Stimulated activated CD4-positive, alpha-beta T cell treated with anti-CD3 and anti-CD28 coated beads, Interleukin-4, amount 100 ng/mL, for 24 hours (primary cell): ENCODE data around the gene CLSTN2.

ENCODE experiments used
- DNase-seq: peaks from one replicate; pipeline ENCODE4 v3.0.0-alpha.2; 2020

Gene CLSTN2

DNA sequence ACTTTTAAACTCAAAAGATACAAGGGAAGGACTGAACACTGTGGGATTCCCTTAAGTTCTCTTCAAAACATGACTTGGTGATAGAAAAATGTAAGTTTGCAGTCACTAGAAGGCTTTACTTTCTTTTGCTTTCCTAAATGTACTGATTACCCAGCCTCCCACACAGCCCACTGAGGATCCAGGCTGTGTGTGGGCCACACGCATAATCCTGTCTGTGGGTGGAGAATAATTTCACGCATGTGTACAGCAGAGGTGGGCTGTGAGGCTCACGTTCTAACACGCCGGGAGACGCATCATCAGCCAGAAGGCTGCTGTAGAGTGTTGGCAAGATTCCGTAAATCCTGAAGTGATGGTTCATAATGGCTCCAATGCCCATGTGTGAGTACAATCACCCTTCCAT lies 165.5 kb downstream of the CLSTN2 start:
- DNase-seq, result no peak

DNA sequence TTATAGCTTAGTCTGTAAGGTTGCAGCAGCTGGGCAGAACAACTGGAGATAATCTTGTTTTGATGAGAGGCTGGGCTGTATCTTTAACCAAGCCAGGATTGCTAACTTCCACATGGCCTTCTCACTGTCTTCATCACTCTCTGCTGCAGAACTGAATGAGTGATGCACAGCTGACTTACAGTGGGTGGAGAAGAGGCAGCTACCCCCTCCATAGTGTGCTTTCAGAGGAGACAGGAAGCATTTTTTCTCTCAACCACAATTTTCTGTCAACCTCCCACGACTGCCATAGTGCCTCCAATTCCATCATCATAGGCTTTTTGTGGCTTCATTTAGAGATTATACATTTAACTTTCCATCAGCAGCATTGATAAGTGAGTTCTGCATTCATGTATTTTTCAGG lies 168.2 kb downstream of the CLSTN2 start:
- DNase-seq, result no peak

DNA sequence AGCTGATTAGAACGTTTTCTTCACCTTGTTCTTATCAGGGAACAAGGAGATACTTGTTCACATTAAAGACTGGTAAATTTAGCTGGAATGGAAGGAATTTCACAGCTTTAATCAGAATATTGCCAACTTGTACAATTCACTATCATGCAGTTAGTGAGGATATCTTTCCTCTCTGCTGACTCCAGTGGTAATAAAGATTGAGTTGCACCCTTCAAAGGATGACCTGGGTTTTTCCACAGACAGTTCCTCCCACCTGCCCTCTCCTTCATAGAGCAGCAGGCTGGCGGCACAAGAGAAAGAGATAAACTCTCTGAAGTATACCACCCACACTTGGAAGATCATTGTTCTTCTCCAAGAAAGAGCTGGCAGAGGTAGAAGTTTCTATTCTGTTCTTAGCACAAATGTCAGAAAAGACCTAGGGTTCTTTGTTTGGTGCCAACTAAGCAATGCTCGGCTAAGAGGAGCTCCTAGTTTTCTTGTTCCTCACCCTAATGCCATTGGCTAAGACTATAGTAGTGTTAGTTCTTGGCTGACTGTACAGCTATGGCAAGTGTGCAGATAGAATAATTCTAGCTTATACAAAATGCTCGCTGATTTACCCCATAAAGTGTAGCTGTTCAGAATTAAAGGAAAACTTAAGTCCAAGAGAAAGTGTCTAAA lies 169.1 kb downstream of the CLSTN2 start:
- DNase-seq, result no peak

DNA sequence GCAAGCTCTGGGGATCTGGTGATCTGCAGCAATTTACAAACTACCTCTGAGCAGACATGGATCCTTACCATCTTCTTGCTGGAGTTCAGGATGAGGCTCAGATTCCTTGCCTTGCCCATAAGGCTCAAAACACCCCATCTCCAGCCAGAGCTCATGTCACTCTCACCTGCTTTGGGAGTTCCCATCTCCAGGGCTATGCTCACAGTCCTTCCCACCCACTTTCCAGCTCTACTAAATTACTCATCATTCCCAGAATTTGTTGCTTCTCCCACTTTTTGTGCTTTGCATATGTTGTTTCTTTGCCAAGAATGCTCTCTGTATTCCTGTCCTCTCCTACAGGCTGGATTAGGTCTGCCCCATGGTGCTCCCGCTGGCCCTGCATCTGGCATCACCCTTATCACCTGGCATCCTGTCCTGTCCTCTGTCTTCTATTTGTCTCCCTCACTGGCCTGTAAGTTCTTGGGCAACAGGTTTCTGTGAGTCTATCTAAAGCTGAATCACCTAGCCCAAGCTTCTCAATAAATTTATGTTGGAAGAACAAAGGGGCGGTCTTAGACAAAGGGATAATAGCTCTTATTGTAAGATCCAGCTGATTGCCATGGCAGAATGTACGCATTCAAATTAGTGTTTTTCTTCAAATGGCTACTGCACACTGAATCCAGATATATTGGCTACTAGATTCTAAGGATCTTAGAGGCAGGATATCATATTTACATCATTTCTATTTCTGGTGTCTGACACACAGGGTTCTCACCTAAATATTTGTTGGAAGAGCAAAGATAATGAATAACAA lies 179.2 kb downstream of the CLSTN2 start:
- no peak for DNase-seq

DNA sequence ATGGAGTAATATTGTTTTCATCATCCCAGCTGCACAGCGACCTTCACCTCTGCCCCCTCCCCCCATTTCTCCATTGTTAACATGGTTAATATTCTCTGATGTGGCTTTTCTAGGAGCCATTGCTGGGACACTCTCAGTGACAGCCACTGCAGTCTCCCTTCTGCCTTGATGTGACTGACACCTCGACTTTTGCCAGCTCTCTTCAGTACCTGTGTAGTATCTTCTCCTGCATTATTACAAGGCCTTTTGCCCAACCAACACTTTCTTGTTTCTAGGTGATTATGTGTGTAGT lies 179.8 kb downstream of the CLSTN2 start:
- DNase-seq, result no peak

DNA sequence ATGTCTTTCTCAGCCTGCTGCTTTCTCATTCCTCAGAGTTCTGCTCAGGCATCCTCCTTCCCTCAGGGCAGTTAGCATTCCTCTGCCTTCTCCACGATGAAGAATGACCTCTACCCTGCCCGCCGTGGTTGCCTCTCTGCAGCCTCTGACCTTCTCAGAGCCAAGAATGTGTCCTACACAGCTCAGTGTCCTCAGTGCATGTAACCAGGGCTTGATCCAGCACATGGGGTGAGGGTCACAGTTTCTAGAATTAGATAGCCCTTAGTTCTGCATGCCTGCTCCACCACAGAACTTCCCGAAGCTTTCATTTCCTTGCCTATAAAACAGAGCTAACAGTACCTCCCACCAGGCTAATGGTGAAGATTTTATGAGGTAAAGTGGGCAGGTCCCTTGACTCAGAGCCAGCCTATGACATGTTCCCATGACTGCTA lies 182.1 kb downstream of the CLSTN2 start:
- no peak for DNase-seq

DNA sequence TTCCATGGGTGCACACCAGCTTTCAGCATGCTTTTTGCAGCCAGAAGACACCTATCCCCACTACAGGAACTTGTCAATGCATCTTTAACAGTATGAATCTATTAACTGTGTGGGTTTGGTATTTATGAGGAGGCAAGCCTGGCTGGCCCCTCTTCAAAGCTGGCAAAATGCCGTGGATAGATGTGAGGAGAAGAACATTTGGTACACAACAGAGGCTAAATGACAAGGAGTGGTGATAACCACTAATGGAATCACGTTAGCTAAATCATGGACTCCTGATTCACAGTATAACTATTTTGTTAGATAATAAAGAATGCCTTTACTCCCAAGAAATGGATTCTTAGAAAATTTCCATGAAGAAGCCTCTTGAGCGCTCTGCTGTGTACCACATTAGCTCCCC lies 187.2 kb downstream of the CLSTN2 start:
- DNase-seq, result no peak

DNA sequence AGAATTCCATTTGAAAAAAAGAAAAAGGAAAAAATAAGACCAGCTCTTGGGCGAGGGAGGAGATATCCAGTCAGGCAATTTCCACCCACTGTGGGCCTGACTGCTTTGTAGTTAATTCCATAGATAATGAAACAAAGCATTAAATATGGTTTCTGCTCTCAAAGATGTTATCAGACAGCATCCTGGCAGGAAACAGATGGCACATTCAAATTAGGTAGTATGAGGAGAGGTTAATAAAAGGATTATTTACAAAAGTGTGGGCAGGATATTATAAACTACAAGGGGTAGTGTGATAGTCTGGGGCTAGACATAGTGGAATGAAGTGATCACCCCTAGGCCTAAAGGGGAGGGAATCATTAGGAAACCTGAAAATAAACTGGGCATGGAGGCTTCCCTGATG lies 193.2 kb downstream of the CLSTN2 start:
- no peak for DNase-seq

DNA sequence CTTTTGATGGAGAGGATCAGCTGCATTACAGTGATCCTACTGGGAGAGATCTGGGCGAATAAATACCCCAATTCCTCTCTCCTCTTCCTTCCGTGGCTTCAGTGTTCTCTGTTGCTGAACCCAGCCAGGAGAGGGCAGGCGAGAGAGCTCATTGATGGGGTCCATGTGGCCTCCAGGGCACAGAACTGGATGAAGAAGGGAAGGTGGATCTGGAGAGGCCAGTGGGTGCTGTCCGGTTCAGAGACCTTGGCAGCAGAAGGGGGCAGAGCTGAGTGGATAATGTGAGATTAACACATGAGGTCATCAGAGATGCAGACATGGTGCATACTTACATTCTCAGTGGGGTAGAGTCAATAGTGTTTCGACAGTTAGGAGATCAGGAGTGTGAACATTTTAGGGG lies 193.6 kb downstream of the CLSTN2 start:
- DNase-seq, result no peak

DNA sequence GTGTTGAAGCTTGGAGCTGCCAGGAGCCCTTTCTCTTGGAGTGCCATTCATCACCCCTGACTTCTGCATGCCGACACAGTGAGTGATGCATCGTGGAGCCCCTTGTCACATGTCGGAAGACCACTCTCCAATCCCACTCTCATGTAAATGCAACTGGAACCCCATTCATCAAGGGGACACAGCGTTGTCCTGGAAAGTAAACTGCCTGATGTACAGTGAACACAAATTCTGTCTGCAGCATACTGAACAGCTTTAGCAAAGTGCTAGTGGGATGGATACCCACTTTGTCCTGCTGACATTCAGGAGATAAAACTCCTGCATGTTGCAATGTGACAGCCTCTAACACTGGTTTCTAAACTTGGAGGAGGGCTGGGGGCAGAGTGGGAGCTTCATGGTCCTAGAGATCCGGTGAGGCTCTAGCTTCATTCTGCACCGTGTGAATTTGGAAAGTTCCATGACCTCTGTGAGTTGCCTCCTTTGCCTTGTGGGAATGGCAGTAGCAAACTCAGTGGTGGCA lies 194.8 kb downstream of the CLSTN2 start:
- no peak for DNase-seq

DNA sequence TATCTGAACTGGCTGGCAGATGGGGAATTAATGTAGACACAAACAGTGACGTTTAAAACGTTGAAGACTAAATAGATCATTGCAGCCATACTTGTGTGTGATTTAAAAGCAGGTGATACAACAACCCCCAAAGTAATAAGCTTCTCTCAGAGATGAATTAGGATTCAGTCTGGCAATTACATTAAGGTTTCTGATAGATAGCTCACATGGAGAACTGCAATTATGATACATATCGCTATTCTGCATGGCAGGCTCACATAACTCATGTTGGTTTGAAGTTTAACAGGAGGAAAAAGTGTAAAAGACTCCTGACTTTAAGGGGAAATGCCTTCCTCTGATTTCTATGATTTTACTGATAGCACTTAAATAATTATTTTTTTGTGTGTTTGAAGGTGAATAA lies 196.9 kb downstream of the CLSTN2 start:
- DNase-seq, result no peak

DNA sequence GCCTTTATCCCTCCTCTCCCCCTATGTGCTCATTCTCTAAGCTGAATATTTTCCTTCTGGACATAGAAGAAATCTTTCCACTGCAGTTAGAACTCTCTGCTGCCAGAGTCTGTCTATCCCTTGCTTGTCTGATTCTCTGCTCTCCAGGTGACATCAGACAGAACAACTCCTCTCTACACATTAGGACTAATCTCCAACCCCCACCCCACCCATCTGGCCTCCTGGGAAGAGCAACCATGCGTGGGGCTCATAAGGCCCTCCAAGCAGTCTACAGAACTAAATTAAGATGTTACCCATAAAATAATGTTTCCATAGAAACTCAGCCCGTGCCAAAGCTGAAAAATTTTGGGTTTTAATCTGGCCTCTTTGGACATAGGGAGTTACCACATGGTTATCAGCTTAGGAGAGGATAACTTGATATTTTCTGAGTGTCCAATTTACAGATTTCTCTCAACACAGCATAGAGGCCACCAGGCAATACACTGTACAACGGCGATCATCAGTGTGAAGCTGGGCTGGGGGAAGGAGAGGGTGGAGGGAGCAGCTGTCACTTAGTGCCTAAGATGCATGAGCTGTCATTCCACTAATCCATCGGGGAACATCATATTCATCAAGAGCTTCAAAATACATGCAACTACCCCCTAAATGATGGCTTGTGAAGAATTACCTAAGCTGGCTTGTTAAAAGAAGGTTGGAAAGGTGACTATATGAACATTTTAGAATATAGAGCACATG lies 199.4 kb downstream of the CLSTN2 start:
- no peak for DNase-seq

DNA sequence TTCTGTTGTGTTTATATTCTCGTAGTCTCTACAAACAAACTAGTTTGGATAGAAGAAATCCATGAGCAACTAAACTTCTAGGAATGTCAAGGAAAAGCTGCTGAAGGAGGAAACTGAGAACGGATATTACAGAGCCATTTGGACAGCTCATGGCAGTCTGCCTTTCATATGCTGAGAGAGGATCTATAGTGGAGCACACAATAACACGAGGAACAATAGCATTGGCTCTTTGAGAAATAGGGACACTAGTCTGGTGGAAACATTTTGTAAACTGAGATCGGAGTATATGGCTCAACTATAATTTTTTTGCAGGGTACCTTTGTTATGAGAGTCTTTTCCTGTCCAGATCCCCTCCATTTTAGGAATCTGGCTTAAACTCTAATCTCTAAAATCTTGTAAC lies 200.5 kb downstream of the CLSTN2 start:
- DNase-seq, result no peak

DNA sequence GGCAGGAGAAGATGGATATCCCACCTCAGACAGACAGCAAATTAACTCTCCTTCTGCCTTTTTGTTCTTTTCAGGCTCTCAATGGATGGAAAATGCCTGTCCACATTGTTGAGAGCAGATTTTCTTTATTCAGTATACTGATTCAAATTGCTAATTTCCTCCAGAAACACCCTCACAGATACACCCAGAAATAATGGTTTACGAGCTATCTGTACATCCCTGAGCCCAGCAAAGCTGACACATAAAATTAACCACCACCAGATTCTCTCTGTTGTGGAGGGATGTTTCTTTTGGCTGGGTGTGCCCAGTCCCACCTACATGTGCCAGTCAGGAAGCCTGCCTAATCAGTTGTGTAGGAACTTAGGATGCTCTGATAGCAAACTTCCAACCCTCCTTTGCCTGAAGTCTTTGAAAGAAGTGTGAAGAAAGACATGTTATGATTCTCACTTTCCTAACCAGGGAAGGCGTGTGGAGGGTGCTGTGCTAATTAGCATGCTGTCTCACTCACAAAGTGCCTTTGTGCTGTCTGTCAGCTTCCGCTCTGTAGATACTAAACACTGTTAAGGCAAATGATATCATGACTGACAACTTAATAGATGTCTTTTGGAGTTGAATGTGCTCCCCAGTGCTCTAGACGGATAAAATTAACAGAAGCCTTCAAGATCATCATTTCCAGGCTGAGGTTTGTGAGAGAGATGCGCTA lies 208.5 kb downstream of the CLSTN2 start:
- no peak for DNase-seq

DNA sequence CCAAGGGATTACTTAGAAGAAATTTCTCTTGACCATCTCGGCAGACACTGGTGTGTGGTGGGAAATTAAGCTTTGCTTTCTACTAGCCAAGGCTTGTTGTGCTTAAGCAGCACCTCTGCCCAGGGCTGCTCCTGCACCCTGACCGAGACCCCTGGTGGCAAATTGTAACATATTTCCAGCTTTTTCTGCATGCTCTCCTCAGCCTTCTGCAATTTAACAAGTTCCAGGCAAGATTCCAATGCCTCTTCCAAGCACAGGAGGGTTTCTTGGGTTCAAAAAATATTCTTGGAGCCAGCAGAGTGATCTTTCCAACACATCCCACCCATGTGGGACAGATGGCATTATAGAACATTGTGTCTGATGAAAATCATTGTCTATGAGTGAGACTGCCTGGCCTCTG lies 210.5 kb downstream of the CLSTN2 start:
- DNase-seq, result no peak

DNA sequence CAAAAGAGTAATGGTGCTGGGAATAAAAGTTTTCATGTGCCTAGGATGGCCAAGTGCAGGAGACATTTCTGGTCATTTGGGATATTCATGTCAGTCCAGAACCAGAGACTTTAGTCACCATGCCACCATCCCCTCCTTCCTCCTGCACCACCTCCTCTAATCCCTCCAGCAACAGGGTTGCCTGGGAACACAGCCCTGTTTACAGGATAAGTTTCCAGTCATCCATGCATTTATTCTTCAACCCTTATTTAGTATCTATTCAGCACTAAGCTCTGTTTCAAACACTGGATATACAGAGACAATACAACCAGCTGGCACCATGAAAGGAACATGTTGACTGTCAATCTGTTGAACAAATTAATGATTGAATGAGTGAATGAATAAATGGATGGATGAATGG lies 211.7 kb downstream of the CLSTN2 start:
- no peak for DNase-seq

DNA sequence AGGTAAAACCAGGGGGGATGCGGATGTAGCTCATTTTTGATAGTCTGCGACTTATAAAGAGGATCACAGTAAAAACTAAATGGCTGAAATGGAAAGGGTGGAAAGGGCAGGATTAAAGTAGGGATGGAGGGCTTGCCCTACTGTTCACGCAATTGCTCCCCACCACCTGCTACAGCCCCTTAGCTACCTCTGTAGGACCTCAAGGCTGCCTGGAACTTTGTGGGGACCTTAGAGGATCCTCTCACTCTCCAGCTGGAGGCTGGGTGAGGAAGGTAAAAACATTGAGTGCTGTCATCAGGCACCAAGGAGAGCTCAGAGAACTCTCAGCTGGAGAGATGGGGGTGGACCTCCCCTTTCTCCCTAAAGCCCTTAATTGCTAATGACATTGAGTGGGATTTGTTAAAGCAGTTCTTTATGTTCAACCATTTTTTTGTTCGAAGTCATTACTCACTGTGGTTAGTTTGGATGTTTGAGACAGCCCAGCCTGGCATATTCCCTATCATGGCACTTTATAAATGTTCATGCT lies 213.0 kb downstream of the CLSTN2 start:
- no peak for DNase-seq

DNA sequence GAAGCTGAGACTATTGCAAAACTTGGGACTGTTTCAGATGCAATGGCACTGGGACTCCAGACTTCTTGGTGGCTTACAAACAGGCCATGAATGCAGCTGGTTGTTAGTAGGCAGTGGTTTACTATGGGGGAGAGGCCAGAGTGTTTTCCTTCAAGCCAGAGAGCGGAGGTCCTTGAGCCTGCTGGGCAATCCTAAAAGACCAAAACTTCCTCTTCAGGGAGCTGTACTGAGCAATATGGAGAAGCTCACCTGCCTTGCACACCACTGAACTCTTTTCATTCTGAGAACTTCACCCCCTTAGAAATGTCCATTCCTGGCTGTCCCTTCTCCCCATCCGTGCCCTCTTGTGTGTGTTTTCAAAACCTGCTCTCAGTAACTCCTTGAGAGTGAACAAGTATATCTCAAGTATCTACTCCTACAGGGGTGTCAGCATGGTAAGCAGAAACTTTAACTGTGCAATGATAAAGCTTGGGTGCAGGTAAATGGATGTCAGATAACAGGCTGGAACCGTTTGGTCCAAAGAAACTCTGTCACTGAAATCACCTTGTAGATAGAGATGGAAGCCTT lies 213.9 kb downstream of the CLSTN2 start:
- DNase-seq, result no peak

DNA sequence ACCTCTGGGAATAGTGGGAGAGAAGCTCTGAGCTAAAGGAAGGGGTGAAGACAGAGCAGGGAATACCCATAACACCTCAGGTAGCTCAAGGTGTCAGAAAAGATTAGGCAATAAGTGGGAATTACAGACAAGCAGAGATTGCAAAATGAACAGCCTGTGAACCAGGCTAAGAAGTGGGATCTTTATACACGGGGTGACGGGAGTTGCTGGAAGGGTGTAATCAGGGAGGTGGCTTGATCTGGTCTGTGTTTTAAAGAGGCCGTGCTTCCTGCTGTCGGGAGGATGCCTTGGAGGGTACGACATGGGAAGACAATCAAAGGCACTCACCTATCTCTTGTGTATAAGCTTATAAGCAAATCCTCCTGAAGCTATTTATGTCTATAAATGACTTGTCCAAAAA lies 216.3 kb downstream of the CLSTN2 start:
- DNase-seq, result no peak

DNA sequence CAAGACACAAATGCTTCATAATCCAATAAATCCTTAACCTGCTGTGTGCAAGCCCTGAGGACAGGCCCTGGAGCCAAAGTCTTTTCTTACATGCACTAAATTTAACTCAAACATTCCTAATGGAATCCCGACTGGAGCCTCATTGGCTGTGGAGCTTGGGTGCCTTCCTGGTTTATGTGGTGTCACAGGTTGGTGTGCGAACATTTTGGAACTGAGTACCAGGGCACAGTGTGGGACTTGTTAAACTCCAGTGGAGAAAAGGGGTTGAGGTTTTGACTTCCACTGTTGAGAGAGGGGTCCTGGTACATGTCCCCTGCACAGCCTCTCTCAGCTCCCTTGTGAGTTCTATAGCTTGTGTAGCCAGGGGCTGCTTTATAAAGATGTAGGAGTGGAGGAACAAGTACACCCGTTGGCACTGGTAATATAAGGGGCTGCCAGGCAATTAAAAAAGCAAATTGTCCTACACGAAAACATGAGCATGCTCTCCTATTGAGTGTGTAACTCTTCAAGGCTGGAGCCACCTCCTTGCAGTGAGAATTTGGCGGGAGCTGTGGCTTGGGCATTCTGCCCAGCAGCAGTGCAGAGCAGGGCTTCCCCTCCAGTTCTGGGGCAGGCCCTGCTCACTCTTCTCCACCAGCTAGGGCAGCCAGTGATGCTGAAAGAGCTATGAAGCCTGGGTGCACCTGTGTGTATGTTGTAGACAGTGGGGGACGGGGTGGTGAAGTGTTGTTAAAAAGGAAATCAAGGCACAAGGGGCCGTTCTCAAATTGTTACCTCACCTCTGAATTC lies 218.1 kb downstream of the CLSTN2 start:
- no peak for DNase-seq

DNA sequence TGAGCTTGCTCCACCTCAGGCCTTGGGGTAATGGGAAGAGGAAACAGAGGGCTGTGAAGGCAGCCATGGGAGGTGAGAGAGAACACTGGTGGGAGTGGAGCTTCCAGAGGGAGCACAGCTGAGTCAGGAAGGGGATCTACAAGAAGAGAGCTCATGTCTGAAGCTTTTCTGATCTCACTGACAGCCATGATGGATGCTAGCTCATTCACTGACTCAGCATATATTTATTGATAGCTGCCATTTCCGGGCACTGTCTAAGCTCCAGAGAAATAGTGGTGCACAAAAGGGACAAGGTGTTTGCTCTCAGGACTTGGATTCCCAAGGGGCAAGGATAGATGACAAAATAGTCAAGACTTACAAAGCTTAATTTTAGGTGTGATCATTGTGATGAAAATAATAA lies 218.8 kb downstream of the CLSTN2 start:
- no peak for DNase-seq

DNA sequence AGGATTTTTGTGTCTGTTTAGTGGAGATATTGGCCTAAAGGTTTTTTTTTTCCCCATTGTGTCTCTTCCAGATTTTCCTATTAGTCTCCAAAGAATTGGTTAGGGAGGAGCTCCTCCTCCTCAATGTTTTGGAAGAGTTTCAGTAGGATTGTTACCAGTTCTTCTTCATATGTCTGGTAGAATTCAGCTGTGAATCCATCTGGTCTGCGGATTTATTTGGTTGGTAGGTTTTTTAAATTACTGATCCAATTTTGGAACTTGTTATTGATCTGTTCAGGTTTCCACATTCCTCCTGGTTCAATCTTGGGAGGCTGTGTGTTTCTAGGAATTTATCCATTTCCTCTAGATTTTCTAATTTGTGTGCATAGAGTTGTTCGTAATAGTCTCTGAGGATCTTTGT lies 222.2 kb downstream of the CLSTN2 start:
- no peak for DNase-seq
